Measurements from ENCODE around the gene FAM20A.
A peak's percentile ranks its signal among the peaks of the same experiment; 100 is the strongest.

Gene FAM20A

GRCh38 chr17:68610554-68610953, 9.4 kb upstream of the FAM20A start:
- Histone ChIP-seq H3K4me1 (ENCODE audit: control insufficient read depth, insufficient read depth, low read length, unreplicated experiment) (peaks cover 3% of the 10 kb centered on the region), H3K79me2 (ENCODE audit: control insufficient read depth, insufficient read depth, low read length, unreplicated experiment) (no peaks in the 10 kb centered on the region)

GRCh38 chr17:68608515-68609130, 7.5 kb upstream of the FAM20A start:
- H2AFZ ChIP-seq (ENCODE audit: low read length, unreplicated experiment), result no peak overlapping the region
- no peaks in the 10 kb centered on the region for H3K27me3 ChIP-seq (ENCODE audit: insufficient read depth, low read length)
- no peaks in the 10 kb centered on the region for H3K79me2 ChIP-seq (ENCODE audit: control insufficient read depth, insufficient read depth, low read length, unreplicated experiment)
- no peak overlapping the region for H3K27ac ChIP-seq (ENCODE audit: low read depth, low read length)
- H3K4me1 ChIP-seq (ENCODE audit: control insufficient read depth, insufficient read depth, low read length, unreplicated experiment), result peaks cover under 1% of the 10 kb centered on the region
- no peaks in the 10 kb centered on the region for H3K36me3 ChIP-seq (ENCODE audit: insufficient read depth, low read length)
- H3K4me3 ChIP-seq (ENCODE audit: low read depth, low read length), result no peak overlapping the region

More at GRCh38 chr17:68610554-68610953, 9.4 kb upstream of the FAM20A start:
- no peaks in the 10 kb centered on the region for H3K27me3 ChIP-seq (ENCODE audit: insufficient read depth, low read length)
- H3K36me3 ChIP-seq (ENCODE audit: insufficient read depth, low read length), result no peaks in the 10 kb centered on the region
- H3K27ac ChIP-seq (ENCODE audit: low read depth, low read length), result no peak overlapping the region
- no peak overlapping the region for H3K4me3 ChIP-seq (ENCODE audit: low read depth, low read length)
- H2AFZ ChIP-seq (ENCODE audit: low read length, unreplicated experiment), result no peak overlapping the region

GRCh38 chr17:68606451-68607307, 5.5 kb upstream of the FAM20A start:
- Histone ChIP-seq H3K4me1 (ENCODE audit: control insufficient read depth, insufficient read depth, low read length, unreplicated experiment) (no peaks in the 10 kb centered on the region), H3K36me3 (ENCODE audit: insufficient read depth, low read length) (no peaks in the 10 kb centered on the region), H3K27me3 (ENCODE audit: insufficient read depth, low read length) (peaks cover 19% of the 10 kb centered on the region; the same call in 1 of the 2 replicates), H3K4me3 (ENCODE audit: low read depth, low read length) (no peak overlapping the region), H2AFZ (ENCODE audit: low read length, unreplicated experiment) (no peak overlapping the region), H3K79me2 (ENCODE audit: control insufficient read depth, insufficient read depth, low read length, unreplicated experiment) (no peaks in the 10 kb centered on the region), H3K27ac (ENCODE audit: low read depth, low read length) (no peak overlapping the region)

- H3K27me3 ChIP-seq (ENCODE audit: insufficient read depth, low read length), result peaks cover 25% of the 10 kb centered on the region; the same call in 1 of the 2 replicates
- H3K4me1 ChIP-seq (ENCODE audit: control insufficient read depth, insufficient read depth, low read length, unreplicated experiment), result no peaks in the 10 kb centered on the region
- no peak overlapping the region for H3K4me3 ChIP-seq (ENCODE audit: low read depth, low read length)
- H3K36me3 ChIP-seq (ENCODE audit: insufficient read depth, low read length), result no peaks in the 10 kb centered on the region
- no peak overlapping the region for H2AFZ ChIP-seq (ENCODE audit: low read length, unreplicated experiment)
- H3K79me2 ChIP-seq (ENCODE audit: control insufficient read depth, insufficient read depth, low read length, unreplicated experiment), result no peaks in the 10 kb centered on the region
- no peak overlapping the region for H3K27ac ChIP-seq (ENCODE audit: low read depth, low read length)
Observed at GRCh38 chr17:68605914-68606313, 4.7 kb upstream of the FAM20A start.

- peaks cover 35% of the 10 kb centered on the region; the same call in 1 of the 2 replicates for H3K27me3 ChIP-seq (ENCODE audit: insufficient read depth, low read length)
- H2AFZ ChIP-seq (ENCODE audit: low read length, unreplicated experiment), result no peak overlapping the region
- no peak overlapping the region for H3K27ac ChIP-seq (ENCODE audit: low read depth, low read length)
- H3K4me3 ChIP-seq (ENCODE audit: low read depth, low read length), result no peak overlapping the region
- no peaks in the 10 kb centered on the region for H3K36me3 ChIP-seq (ENCODE audit: insufficient read depth, low read length)
- peaks cover 13% of the 10 kb centered on the region for H3K4me1 ChIP-seq (ENCODE audit: control insufficient read depth, insufficient read depth, low read length, unreplicated experiment)
- H3K79me2 ChIP-seq (ENCODE audit: control insufficient read depth, insufficient read depth, low read length, unreplicated experiment), result no peaks in the 10 kb centered on the region
Observed at GRCh38 chr17:68603656-68604055, 2.5 kb upstream of the FAM20A start.

GRCh38 chr17:68603027-68603426, 1.9 kb upstream of the FAM20A start:
- Histone ChIP-seq H3K27me3 (ENCODE audit: insufficient read depth, low read length) (peaks cover 35% of the 10 kb centered on the region; the same call in 1 of the 2 replicates), H3K79me2 (ENCODE audit: control insufficient read depth, insufficient read depth, low read length, unreplicated experiment) (no peaks in the 10 kb centered on the region), H3K4me1 (ENCODE audit: control insufficient read depth, insufficient read depth, low read length, unreplicated experiment) (peaks cover 13% of the 10 kb centered on the region), H2AFZ (ENCODE audit: low read length, unreplicated experiment) (no peak overlapping the region), H3K36me3 (ENCODE audit: insufficient read depth, low read length) (no peaks in the 10 kb centered on the region), H3K4me3 (ENCODE audit: low read depth, low read length) (no peak overlapping the region), H3K27ac (ENCODE audit: low read depth, low read length) (no peak overlapping the region)

- H3K27me3 ChIP-seq (ENCODE audit: insufficient read depth, low read length), result peaks cover 35% of the 10 kb centered on the region; the same call in 1 of the 2 replicates
- H3K79me2 ChIP-seq (ENCODE audit: control insufficient read depth, insufficient read depth, low read length, unreplicated experiment), result no peaks in the 10 kb centered on the region
- no peaks in the 10 kb centered on the region for H3K36me3 ChIP-seq (ENCODE audit: insufficient read depth, low read length)
- no peak overlapping the region for H3K4me3 ChIP-seq (ENCODE audit: low read depth, low read length)
- no peak overlapping the region for H3K27ac ChIP-seq (ENCODE audit: low read depth, low read length)
- no peak overlapping the region for H2AFZ ChIP-seq (ENCODE audit: low read length, unreplicated experiment)
- peaks cover 13% of the 10 kb centered on the region for H3K4me1 ChIP-seq (ENCODE audit: control insufficient read depth, insufficient read depth, low read length, unreplicated experiment)
Observed at GRCh38 chr17:68602289-68602688, 1.1 kb upstream of the FAM20A start.

- Histone ChIP-seq H3K4me1 (ENCODE audit: control insufficient read depth, insufficient read depth, low read length, unreplicated experiment) (peaks cover 13% of the 10 kb centered on the region), H3K4me3 (ENCODE audit: low read depth, low read length) (peak overlapping the region; percentile 75; the same call in 1 of the 2 replicates), H3K27ac (ENCODE audit: low read depth, low read length) (no peak overlapping the region), H3K27me3 (ENCODE audit: insufficient read depth, low read length) (peaks cover 35% of the 10 kb centered on the region; the same call in 1 of the 2 replicates), H3K36me3 (ENCODE audit: insufficient read depth, low read length) (no peaks in the 10 kb centered on the region), H3K79me2 (ENCODE audit: control insufficient read depth, insufficient read depth, low read length, unreplicated experiment) (no peaks in the 10 kb centered on the region), H2AFZ (ENCODE audit: low read length, unreplicated experiment) (no peak overlapping the region)
Observed at GRCh38 chr17:68601565-68602288, 560 bp upstream of the FAM20A start.

GRCh38 chr17:68600067-68600930, 868 bp downstream of the FAM20A start:
- H3K4me1 ChIP-seq (ENCODE audit: control insufficient read depth, insufficient read depth, low read length, unreplicated experiment), result peaks cover 13% of the 10 kb centered on the region
- H3K36me3 ChIP-seq (ENCODE audit: insufficient read depth, low read length), result no peaks in the 10 kb centered on the region
- H3K27me3 ChIP-seq (ENCODE audit: insufficient read depth, low read length), result peaks cover 35% of the 10 kb centered on the region; the same call in 1 of the 2 replicates
- H3K4me3 ChIP-seq (ENCODE audit: low read depth, low read length), result peak overlapping the region; percentile 75
- H2AFZ ChIP-seq (ENCODE audit: low read length, unreplicated experiment), result peak overlapping the region; percentile 83
- H3K27ac ChIP-seq (ENCODE audit: low read depth, low read length), result no peak overlapping the region
- no peaks in the 10 kb centered on the region for H3K79me2 ChIP-seq (ENCODE audit: control insufficient read depth, insufficient read depth, low read length, unreplicated experiment)
